Fibroblast of upper back skin (primary cell): ENCODE measurements around the gene ZNF280C.
A peak's percentile ranks its signal among the peaks of the same experiment; 100 is the strongest.
"Not testable (repeated sequence)": the region's sequence is repeated elsewhere in the genome, so short reads cannot be mapped to it uniquely, and the experiment has no call there.

ENCODE experiments used
- DNase-seq: peaks from one replicate; pipeline ENCODE4 v3.0.0-alpha.2; 2013

The ZNF280C gene

GRCh38 chrX:130260316-130260715 is 8.4 kb downstream of the ZNF280C start:
- DNase-seq: peak; percentile 18

- DNase-seq: no peak
These were observed 14.8 kb downstream of the ZNF280C start for GRCh38 chrX:130253916-130254315.

GRCh38 chrX:130251671-130252070 is 17.0 kb downstream of the ZNF280C start:
- DNase-seq: no peak

- no peak for DNase-seq
These were observed 20.7 kb downstream of the ZNF280C start for GRCh38 chrX:130247996-130248395.

GRCh38 chrX:130246084-130246483 is 22.6 kb downstream of the ZNF280C start:
- DNase-seq: no peak

- peak; percentile 78 for DNase-seq
These were observed 23.3 kb downstream of the ZNF280C start for GRCh38 chrX:130245441-130245840.

GRCh38 chrX:130231184-130231583 is 37.5 kb downstream of the ZNF280C start:
- DNase-seq: not testable (repeated sequence)

- DNase-seq: no peak
These were observed 39.8 kb downstream of the ZNF280C start for GRCh38 chrX:130228871-130229270.

GRCh38 chrX:130224810-130225209 is 43.9 kb downstream of the ZNF280C start:
- DNase-seq: no peak

GRCh38 chrX:130216320-130216719 is 52.4 kb downstream of the ZNF280C start:
- no peak for DNase-seq

GRCh38 chrX:130213376-130213775 is 55.3 kb downstream of the ZNF280C start:
- no peak for DNase-seq

- no peak for DNase-seq
These were observed 56.3 kb downstream of the ZNF280C start for GRCh38 chrX:130212371-130212770.

- no peak for DNase-seq
These were observed 57.1 kb downstream of the ZNF280C start for GRCh38 chrX:130211415-130212186.

- no peak for DNase-seq
These were observed 64.1 kb downstream of the ZNF280C start for GRCh38 chrX:130204647-130205046.

- no peak for DNase-seq
These were observed 71.2 kb downstream of the ZNF280C start for GRCh38 chrX:130197464-130197863.

GRCh38 chrX:130196466-130196865 is 72.2 kb downstream of the ZNF280C start:
- peak; percentile 70 for DNase-seq

- no peak for DNase-seq
These were observed 77.9 kb downstream of the ZNF280C start for GRCh38 chrX:130190801-130191200.

- DNase-seq: no peak
These were observed 82.0 kb downstream of the ZNF280C start for GRCh38 chrX:130186651-130187050.

- DNase-seq: no peak
These were observed 83.8 kb downstream of the ZNF280C start for GRCh38 chrX:130184857-130185256.

- DNase-seq: no peak
These were observed 84.5 kb downstream of the ZNF280C start for GRCh38 chrX:130184168-130184567.

- DNase-seq: peak; percentile 50
These were observed 89.0 kb downstream of the ZNF280C start for GRCh38 chrX:130179579-130180215.

- no peak for DNase-seq
These were observed 89.5 kb downstream of the ZNF280C start for GRCh38 chrX:130179170-130179569.

- DNase-seq: no peak
These were observed 91.8 kb downstream of the ZNF280C start for GRCh38 chrX:130176942-130177341.

GRCh38 chrX:130176354-130176776 is 92.3 kb downstream of the ZNF280C start:
- no peak for DNase-seq

GRCh38 chrX:130174937-130175336 is 93.8 kb downstream of the ZNF280C start:
- DNase-seq: no peak
